ACHN (cell line): ENCODE measurements around the gene TXNDC17.
"Not testable (repeated sequence)": the region's sequence is repeated elsewhere in the genome, so short reads cannot be mapped to it uniquely, and the experiment has no call there.

Source experiments
- DNase-seq: peaks from one replicate; pipeline ENCODE4 v3.0.0-alpha.2; 2015
- in situ Hi-C: cut with HindIII; loops from 2 replicates; pipeline ENCODE4 v1.10.0; 2017; ENCODE audit warnings: low sequenced_read_pairs, low pct_ligation_motif_present, low pct_unique_long_range_greater_than_20kb

The TXNDC17 gene

GRCh38 chr17:6640536-6641246 is at the start of gene TXNDC17, which contains the start of gene KIAA0753:
TXNDC17 (plus strand) TSS chr17:6641060; CDS start chr17:6641083, 23 bp downstream.
KIAA0753 (minus strand) TSS chr17:6640711; CDS start chr17:6635103, 5,608 bp downstream.
- DNase-seq: peak; percentile 93
- in situ Hi-C loops: no loop called here

GRCh38 chr17:6591599-6592158 is 49.2 kb upstream of the TXNDC17 start:
- in situ Hi-C loops: no loop called here
- DNase-seq: peak; percentile 82

GRCh38 chr17:6592173-6592572 is 48.7 kb upstream of the TXNDC17 start:
- in situ Hi-C loops: no loop called here

GRCh38 chr17:6593371-6593770 is 47.5 kb upstream of the TXNDC17 start:
- DNase-seq, in situ Hi-C loops: not testable (repeated sequence)

More at GRCh38 chr17:6592173-6592572, 48.7 kb upstream of the TXNDC17 start:
- peak; percentile 93 for DNase-seq

DNA sequence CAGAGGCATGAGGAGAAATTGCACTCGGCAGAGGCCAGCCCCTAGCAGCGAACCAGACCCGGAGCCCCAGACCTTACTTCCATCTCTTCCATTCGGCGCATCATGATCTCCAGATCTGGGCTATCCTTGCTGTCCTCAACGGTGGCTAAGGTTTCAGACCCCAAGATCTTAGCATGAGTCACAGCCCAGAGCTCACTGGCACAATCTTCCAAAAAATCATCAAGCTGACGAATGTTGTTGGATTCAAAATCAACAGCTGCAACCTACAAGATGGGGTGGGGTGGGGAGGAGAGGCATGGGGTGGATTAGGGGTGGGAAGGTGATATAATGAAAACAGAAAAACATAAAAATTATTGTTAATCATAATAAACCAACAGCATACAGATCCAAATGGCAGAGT is 44.8 kb upstream of the TXNDC17 start:
- in situ Hi-C loops: no loop called here
- no peak for DNase-seq

DNA sequence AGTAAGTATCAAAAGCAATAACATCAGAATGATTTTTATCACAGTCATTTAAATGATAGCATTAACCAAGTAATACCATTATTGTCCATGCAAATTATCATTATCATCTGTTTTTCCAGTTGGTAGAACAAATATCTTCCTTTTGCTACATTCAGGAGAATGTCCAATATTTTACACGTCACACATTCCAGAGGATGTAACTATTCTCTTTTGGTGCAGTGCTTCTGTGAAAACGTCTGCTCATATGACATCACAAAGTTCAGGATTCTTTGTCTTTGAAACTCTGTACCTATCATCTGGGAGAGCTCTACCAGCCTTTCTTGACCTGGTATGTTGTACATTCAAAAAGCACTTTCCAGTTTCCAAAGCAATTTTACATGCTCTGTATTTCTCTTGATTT is 44.3 kb upstream of the TXNDC17 start:
- in situ Hi-C loops: no loop called here
- DNase-seq: no peak

DNA sequence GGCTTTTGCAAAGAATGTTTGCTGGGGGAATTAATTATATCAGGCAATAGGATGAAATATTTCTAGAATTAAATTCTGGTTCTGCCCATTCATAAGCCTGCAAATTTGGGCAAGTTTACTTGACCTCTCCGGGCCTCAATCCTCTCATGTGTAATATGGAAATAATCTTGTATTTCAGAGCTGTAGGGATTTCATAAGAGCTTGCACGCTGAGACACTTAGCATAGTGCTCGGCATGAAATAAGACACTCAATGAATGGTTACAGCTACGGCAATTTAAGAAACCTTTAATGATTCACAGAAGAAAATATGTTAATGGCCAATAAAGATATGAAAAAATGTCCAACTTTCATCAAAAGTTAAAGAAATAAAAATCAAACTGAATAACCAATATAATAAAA is 43.9 kb upstream of the TXNDC17 start:
- no peak for DNase-seq
- in situ Hi-C loops: no loop called here

DNA sequence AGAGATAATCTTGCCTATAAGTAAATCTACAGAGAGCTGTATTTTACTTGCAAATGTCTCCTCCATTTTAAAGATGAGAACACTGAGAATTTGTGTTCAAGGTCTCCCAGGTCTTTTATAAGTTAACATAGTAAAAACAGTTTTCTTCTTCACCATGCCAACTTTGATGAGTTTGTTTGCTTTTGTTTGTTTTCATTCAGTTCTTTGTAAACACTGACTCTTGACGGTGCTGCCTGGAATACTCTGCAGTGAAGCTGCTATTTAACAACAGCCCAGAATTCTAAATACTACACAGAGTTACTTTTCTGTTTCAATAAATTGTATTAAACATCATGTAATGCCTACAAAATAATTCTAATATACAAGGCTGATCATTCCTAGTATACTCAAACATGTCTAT is 43.1 kb upstream of the TXNDC17 start:
- no peak for DNase-seq
- in situ Hi-C loops: no loop called here

- no peak for DNase-seq
- in situ Hi-C loops: no loop called here
Measured at GRCh38 chr17:6599364-6599763, 41.5 kb upstream of the TXNDC17 start.

DNA sequence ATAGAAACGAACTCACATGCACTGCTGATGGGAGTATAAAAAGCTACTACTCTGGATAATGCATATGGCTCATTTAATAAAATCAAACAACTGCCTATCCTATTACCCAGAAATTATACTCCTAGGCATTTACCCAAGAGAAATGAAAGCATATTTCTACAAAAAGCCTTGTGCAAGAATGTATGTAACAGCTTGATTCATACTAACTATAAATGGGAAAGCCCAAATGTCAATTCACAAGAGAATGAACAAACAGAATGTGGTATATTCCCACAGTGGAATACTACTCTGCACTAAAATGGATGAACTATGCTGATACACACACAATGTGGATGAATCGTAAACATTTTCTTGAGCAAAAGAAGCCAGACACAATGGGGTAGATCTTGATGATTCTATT is 38.7 kb upstream of the TXNDC17 start:
- in situ Hi-C loops: no loop called here
- DNase-seq: no peak

DNA sequence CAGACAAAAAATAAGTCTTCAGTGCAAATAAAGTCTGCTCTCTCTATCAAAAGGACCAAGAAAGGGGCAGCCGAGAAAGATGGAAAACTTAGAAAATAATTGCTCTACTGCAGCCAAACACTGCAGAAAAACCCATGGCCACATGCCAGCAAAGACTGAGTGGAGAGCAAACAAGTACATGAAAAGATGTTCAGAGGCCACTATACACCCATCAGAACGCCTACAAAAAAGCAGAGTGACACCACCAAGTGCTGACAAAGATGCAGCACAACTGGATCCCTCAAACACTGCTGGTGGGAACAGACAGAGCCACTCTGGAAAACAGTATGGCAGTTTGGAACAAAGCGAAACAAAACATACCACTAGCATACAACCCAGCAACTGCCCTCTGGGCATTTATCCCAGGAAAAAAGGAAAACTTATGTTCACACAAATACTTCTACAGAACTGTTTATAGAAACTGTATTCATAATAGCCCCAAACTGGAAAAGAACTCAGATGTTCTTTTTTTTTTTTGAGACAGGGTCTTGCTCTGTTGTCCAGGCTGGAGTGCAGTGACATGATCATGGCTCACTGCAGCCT is 37.0 kb upstream of the TXNDC17 start:
- in situ Hi-C loops: no loop called here
- DNase-seq: no peak

DNA sequence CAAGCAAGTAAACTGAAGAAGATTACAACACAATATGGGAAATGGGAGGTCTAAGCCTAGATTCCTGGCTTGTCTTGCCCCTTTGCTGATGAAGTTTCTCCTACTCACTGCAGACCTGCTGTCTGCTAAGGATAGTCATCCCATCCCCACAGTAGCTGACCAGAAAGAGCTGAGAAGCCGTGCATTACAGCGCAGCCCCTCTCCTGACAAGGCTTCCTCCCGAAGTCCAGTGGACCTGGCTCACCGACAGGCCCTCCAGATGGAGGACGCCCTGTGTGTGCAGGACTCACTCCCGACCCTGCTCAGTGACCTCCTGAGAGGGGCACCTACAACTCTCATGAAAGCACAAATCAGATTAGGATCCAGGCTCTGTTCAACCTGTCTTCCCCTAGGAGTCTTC is 35.7 kb upstream of the TXNDC17 start:
- DNase-seq: no peak
- in situ Hi-C loops: no loop called here

GRCh38 chr17:6608321-6608720 is 32.5 kb upstream of the TXNDC17 start:
- DNase-seq: peak; percentile 65
- in situ Hi-C loops: no loop called here

DNA sequence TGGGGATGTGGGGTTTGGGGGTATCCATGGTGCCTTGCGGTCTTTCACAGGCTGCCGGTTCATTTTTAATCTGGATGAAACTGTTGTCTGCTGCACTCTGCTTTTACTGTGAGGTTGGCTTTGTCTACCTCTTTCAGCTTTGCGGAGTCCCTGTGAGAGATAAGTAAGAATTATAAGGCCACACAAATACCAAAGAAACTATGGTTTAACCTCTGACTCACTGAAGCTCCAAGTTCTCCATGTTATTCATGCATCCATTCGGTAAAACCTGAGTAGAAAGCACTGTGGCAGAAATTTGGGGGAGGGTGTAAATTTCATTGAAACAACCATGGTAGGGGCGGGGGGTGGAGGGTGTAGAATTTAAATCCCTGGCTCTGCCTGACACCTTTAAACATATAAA is 30.8 kb upstream of the TXNDC17 start:
- in situ Hi-C loops: no loop called here
- DNase-seq: no peak

DNA sequence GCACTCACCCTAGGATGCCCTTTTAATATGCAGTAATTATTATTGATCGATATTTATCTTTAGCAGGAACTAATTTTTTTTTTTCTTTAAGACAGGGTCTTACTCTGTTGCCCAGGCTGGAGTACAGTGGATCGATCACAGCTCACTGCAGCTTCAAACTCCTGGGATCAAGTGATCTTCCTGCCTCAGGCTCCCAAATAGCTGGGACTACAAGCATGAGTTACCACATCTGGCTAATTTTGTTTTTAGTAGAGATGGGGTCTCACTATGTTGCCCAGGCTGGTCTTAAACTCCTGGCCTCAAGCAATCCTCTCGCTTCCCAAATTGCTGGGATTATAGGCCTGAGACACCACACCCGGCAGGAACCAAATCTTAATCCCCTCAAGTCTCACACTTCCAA is 29.6 kb upstream of the TXNDC17 start:
- in situ Hi-C loops: no loop called here
- DNase-seq: no peak

- DNase-seq: no peak
- in situ Hi-C loops: no loop called here
Measured at GRCh38 chr17:6623941-6624340, 16.9 kb upstream of the TXNDC17 start.

DNA sequence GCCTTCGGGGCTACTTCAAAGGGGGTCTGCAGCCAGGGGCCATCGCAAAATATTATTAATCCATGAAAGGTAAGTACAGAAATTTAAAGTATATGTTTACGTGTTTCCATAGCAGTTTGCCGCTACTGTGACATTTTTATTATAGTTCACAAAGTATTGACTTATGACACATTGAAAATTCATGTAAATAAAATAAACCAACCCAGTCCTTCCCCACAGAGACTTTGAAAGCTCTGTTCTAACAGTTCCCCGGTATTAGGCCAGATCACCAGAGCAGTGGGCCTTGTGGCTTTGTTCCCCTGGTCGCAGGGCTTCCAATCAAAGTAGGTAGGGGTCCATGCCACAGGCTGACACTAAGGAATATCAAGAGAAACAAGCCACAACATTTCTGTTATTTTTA is 14.2 kb upstream of the TXNDC17 start:
- in situ Hi-C loops: no loop called here
- no peak for DNase-seq

- peak; percentile 25 for DNase-seq
- in situ Hi-C loops: no loop called here
Measured at GRCh38 chr17:6627019-6627418, 13.8 kb upstream of the TXNDC17 start.

DNA sequence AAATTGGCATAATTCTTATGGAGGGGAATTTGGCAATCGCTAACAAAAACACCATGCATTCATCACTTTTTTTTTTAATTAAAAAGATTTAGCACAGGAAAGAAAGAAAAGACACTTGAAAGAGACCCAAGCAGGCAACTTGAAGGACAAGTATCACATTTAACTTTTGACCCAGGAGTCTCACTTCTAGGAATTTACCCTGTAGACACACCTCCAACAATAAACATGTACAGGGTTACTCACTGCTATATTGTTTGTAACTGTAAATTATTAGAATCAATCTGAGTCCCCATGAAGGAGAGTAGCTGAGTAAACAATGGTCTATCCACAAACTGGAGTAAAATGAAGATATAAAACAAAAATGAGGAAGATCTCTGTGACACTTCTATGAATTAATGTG is 10.5 kb upstream of the TXNDC17 start:
- DNase-seq: no peak
- in situ Hi-C loops: no loop called here

GRCh38 chr17:6632530-6632929 is 8.3 kb upstream of the TXNDC17 start:
- in situ Hi-C loops: no loop called here
- DNase-seq: no peak
